ENCODE data around the gene DNAH7. TPM values are rescaled to one million over a fixed set of nuclear protein-coding genes. Genes with fewer than 3 reads are reported as not detected.

DNAH7 gene
- total and polyA plus RNA-seq, 2 of the 8 experiments (the other 6 are each of a cell fraction or from before 2014, with no cell fraction given), result 0.07 to 0.08 TPM

DNA sequence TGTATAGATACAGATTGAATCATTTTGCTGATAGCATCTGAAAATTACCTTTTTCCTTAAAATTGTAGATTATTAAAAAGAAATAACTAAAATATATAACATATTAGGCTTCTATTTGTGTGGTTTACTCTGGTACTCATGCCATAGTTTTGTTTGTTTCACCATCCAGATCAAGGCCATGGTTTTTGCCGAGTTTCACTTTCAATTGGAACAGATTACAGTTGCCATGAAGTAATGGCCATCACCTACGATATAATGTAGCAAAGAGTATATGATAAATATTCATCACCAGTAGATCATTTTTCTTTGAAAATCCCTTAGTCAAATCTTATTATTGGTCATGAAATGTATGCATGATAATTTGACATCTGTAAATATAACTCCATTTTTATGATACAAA lies 11.9 kb upstream of the DNAH7 start:
- FAIRE-seq, result no peak
- TF ChIP-seq SIX5 (IDR thresholded peaks at IDR 0.05; ENCODE audit: low read depth, low read length), result no peak
- no peak for TF ChIP-seq BCL11A (IDR thresholded peaks at IDR 0.05; ENCODE audit: low read depth in 2 of 2, low read length in 2 of 2)
- TF ChIP-seq RBBP5 (IDR thresholded peaks at IDR 0.05; ENCODE audit: borderline replicate concordance, low read depth, low read length), result no peak
- TF ChIP-seq YY1 (IDR thresholded peaks at IDR 0.05; ENCODE audit: low read depth, low read length), result no peak
- no peak for TF ChIP-seq POU5F1 (IDR thresholded peaks at IDR 0.05; ENCODE audit: low read depth, low read length)

More for the DNA sequence above, 11.9 kb upstream of the DNAH7 start:
- no peaks in the 10 kb centered on the region for H3K79me1 ChIP-seq (ENCODE audit: low read depth, low read length)
- H2BK12ac ChIP-seq (ENCODE audit: low read depth, low read length), result no peak overlapping the region
- H3K4ac ChIP-seq (replicated peaks; ENCODE audit: insufficient read length, low read depth, low read length), result no peak overlapping the region
- no peak for DNase-seq (ENCODE audit: low read depth in 1 of 2, low spot score in 2 of 2)
- CTCF ChIA-PET (ENCODE audit: partially characterized antibody), result interaction anchor here (1.5 to 9.3 kb wide), 6 partner anchors 13 to 373 kb away, joined by 3 to 84 read pairs (median 34); partner anchors contain the start of gene DNAH7
- H3K4me3 ChIP-seq (ENCODE audit: extremely low read depth in 1 of 4, insufficient read depth in 2 of 4, low read depth in 3 of 4, low read length in 4 of 4), result no peak overlapping the region
- H4K5ac ChIP-seq (ENCODE audit: insufficient read length, low read depth, low read length), result no peak overlapping the region
- H2BK5ac ChIP-seq (ENCODE audit: low read depth, low read length), result no peak overlapping the region
- no peaks in the 10 kb centered on the region for H3K27me3 ChIP-seq (replicated peaks in 1 of 4; ENCODE audit: control insufficient read depth in 3 of 4, extremely low read depth in 1 of 4, insufficient read depth in 3 of 4, low read length in 3 of 4)
- H2BK20ac ChIP-seq (ENCODE audit: low read length), result no peak overlapping the region
- H2AK5ac ChIP-seq (ENCODE audit: low read depth, low read length), result no peak overlapping the region
- no peak overlapping the region for H4K8ac ChIP-seq (ENCODE audit: extremely low read depth, insufficient read depth, low read length)
- no peak overlapping the region for H4K91ac ChIP-seq (replicated peaks; ENCODE audit: insufficient read length, low read length)
- no peaks in the 10 kb centered on the region for H3K23me2 ChIP-seq (ENCODE audit: low read depth, low read length)
- no peak overlapping the region for H2BK15ac ChIP-seq (ENCODE audit: low read length)
- H3K18ac ChIP-seq (ENCODE audit: extremely low read depth, low read length), result no peak overlapping the region
- H3K9me3 ChIP-seq (ENCODE audit: insufficient read depth in 2 of 2, low read depth in 1 of 2, low read length in 1 of 2), result peaks cover 3 to 18% of the 10 kb centered on the region in 2 experiments
- H4K20me1 ChIP-seq (replicated peaks in 1 of 2; ENCODE audit: control insufficient read depth in 1 of 2, insufficient read depth in 2 of 2, low read length in 2 of 2), result no peaks in the 10 kb centered on the region
- H3K4me1 ChIP-seq (replicated peaks in 1 of 4; ENCODE audit: control insufficient read depth in 3 of 4, insufficient read depth in 4 of 4, low read length in 3 of 4), result no peaks in the 10 kb centered on the region; a peak in 1 of 7 replicates
- POLR2A ChIA-PET (ENCODE audit: partially characterized antibody), result no interaction called here
- no peak overlapping the region for H2AFZ ChIP-seq (ENCODE audit: low read length)
- H3K79me2 ChIP-seq (ENCODE audit: control insufficient read depth in 1 of 2, insufficient read depth in 2 of 2, low read length in 2 of 2), result no peaks in the 10 kb centered on the region
- no peak overlapping the region for H2BK120ac ChIP-seq (replicated peaks; ENCODE audit: low read depth, low read length)
- no peak overlapping the region for H3K4me2 ChIP-seq (ENCODE audit: insufficient read depth in 1 of 2, low read depth in 2 of 2, low read length in 2 of 2)
- H3K27ac ChIP-seq (ENCODE audit: low read depth, low read length), result no peak overlapping the region
- no peak overlapping the region for H3K14ac ChIP-seq (ENCODE audit: insufficient read length)
- no peak overlapping the region for H3K23ac ChIP-seq (ENCODE audit: insufficient read length)
- H3K36me3 ChIP-seq (ENCODE audit: control insufficient read depth in 2 of 4, insufficient read depth in 4 of 4, low read length in 3 of 4), result no peaks in the 10 kb centered on the region
- H3K56ac ChIP-seq (replicated peaks; ENCODE audit: insufficient read length, low read depth, low read length), result no peak overlapping the region
- no peak overlapping the region for H3K9ac ChIP-seq (replicated peaks in 1 of 4; ENCODE audit: extremely low read depth in 1 of 4, low read depth in 3 of 4, low read length in 3 of 4)
- 68% methylated on average over 2 of the region's 2 CpGs; no CpG with 5 or more reads in 1 of the 2 experiments for WGBS, 2 experiments (ENCODE audit: extremely low coverage in 1 of 2, insufficient coverage in 1 of 2, insufficient read length in 1 of 2, insufficient replicate concordance in 2 of 2, low coverage in 1 of 2, low lambda C conversion rate in 2 of 2, missing lambda C conversion rate in 1 of 2)
